Panc1 (cell line): ENCODE data around the gene SRPK1. TPM values are rescaled to one million over a fixed set of nuclear protein-coding genes. Genes with fewer than 3 reads are reported as not detected.

Experiments used
- ATAC-seq: fragments of 200-7000 bp; cut with Tn5 transposase; 2 replicates; pipeline ENCODE4 v1.9.1; 2020; ENCODE audit warnings: mild to moderate bottlenecking, moderate library complexity
- BruUV-seq: library from RNA; stranded (reverse); fragments of 400-500 nt; replicated peaks from 2 replicates; lab custom pipeline; 2021; lab: Mats Ljungman, UMichigan
- CTCF ChIA-PET: fragments of 300-600 bp; sonication (Branson Sonifier 250); formaldehyde crosslinking; loops from one replicate; lab custom pipeline; 2022; ENCODE audit warnings: antibody characterized with exemption; lab: Charles Lee
- POLR2A ChIA-PET: fragments of 300-600 bp; sonication (Branson Sonifier 250); formaldehyde crosslinking; loops from one replicate; lab custom pipeline; 2022; ENCODE audit warnings: antibody characterized with exemption; lab: Charles Lee
- DNase-seq: peaks from one replicate; pipeline ENCODE4 v3.0.0-alpha.2; 2010; ENCODE audit warnings: low read depth, low spot score
- H3K27ac ChIP-seq: 2 replicates; pipeline ENCODE4 v1.5.1; 2011; ENCODE audit warnings: mild to moderate bottlenecking, low read length, inconsistent platforms
- H3K27me3 ChIP-seq: fragments of 200-500 bp; sonication (Bioruptor generic); 2 replicates; pipeline ENCODE4 v1.6.0; 2014; ENCODE audit warnings: low read length, inconsistent platforms; ENCODE audit not compliant: control insufficient read depth, insufficient read depth
- H3K36me3 ChIP-seq: fragments of 200-500 bp; sonication (Bioruptor generic); 2 replicates; pipeline ENCODE4 v1.5.1; 2014; ENCODE audit warnings: inconsistent platforms, mild to moderate bottlenecking, low read length, moderate library complexity; ENCODE audit not compliant: control insufficient read depth, insufficient read depth
- H3K4me1 ChIP-seq: 2 replicates; pipeline ENCODE4 v1.5.1; 2011; ENCODE audit warnings: inconsistent platforms, mild to moderate bottlenecking, low read length, moderate library complexity; ENCODE audit not compliant: control insufficient read depth, insufficient read depth
- H3K4me3 ChIP-seq, 2 experiments: 2 replicates each; pipeline ENCODE4 v1.5.1; 2011 to 2012; ENCODE audit warnings: low read depth in 2 of 2, low read length in 2 of 2, mild to moderate bottlenecking in 2 of 2, inconsistent platforms in 1 of 2, moderate library complexity in 1 of 2
- H3K9me3 ChIP-seq: fragments of 200-500 bp; sonication (Bioruptor generic); 2 replicates; pipeline ENCODE4 v1.5.1; 2014; ENCODE audit warnings: low read depth, mild to moderate bottlenecking, inconsistent platforms, low read length, moderate library complexity; ENCODE audit not compliant: control insufficient read depth, insufficient read depth
- POLR2AphosphoS5 ChIP-seq: IDR thresholded peaks from 2 replicates; pipeline ENCODE4 v1.6.1; 2012; ENCODE audit warnings: mild to moderate bottlenecking, low read depth, low read length, moderate library complexity
- SIN3A ChIP-seq: IDR thresholded peaks from 2 replicates; pipeline ENCODE4 v1.6.1; 2012; ENCODE audit warnings: low read depth, mild to moderate bottlenecking, low read length, moderate library complexity, borderline replicate concordance; ENCODE audit not compliant: insufficient read depth
- TCF7L2 ChIP-seq: IDR thresholded peaks from 2 replicates; pipeline ENCODE4 v1.6.1; 2011; ENCODE audit warnings: mild to moderate bottlenecking, low read depth, low read length, inconsistent platforms
- in situ Hi-C: cut with HindIII; loops from 2 replicates; pipeline ENCODE4 v1.10.0; 2016; ENCODE audit warnings: low sequenced_read_pairs, low pct_unique_long_range_greater_than_20kb
- intact Hi-C: fragments of 100-400 bp; cut with micrococcal nuclease; formaldehyde crosslinking; loops from one replicate; pipeline ENCODE4 v1.10.0; 2022; ENCODE audit not compliant: unreplicated experiment
- total RNA-seq: library from RNA; stranded (reverse); gene quantifications from one replicate; pipeline ENCODE4 v1.2.1, GENCODE V29; 2021; ENCODE audit not compliant: unreplicated experiment
- TF ChIP-seq, protein P1 (sequence below): fragments of 450-650 bp; IDR thresholded peaks from 2 replicates; pipeline ENCODE4 v1.5.1; 2017; ENCODE audit warnings: mild to moderate bottlenecking
- TF ChIP-seq, protein P2 (sequence below), 2 experiments: IDR thresholded peaks; 2 replicates each; pipeline ENCODE4 v1.6.1; 2011 to 2012; ENCODE audit warnings: low read depth in 2 of 2, control low read depth in 1 of 2, low read length in 1 of 2, mild to moderate bottlenecking in 1 of 2, moderate library complexity in 1 of 2; ENCODE audit not compliant: insufficient read depth in 1 of 2

The SRPK1 gene
- total RNA-seq, 1 experiment from 2014 or later: 68.3 TPM

DNA sequence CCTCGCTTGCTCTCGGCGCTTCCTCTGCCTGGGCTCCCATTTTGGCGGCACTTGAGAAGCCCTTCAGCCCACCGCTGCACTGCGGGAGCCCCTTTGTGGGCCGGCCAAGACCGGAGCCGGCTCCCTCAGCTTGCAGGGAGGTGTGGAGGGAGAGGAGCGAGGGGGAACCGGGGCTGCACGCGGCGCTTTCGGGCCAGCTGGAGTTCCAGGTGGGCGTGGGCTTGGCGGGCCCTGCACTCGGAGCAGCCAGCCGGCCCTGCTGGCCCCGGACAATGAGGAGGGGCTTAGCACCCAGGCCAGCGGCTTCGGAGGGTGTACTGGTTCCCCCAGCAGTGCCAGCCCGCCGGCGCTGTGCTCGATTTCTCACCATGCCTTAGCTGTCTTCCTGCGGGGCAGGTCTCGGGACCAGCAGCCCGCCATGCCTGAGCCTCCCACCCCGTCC, 10.2 kb upstream of the SRPK1 start:
- in situ Hi-C loops: no loop called here
- POLR2A ChIA-PET: no interaction called here
- Histone ChIP-seq H3K27me3 (no peaks in the 10 kb centered on the region), H3K9me3 (no peaks in the 10 kb centered on the region), H3K4me1 (no peaks in the 10 kb centered on the region), H3K4me3 (no peak overlapping the region), H3K27ac (no peak overlapping the region), H3K36me3 (no peaks in the 10 kb centered on the region)
- TF ChIP-seq SIN3A (no peak), TCF7L2 (no peak), POLR2AphosphoS5 (no peak)
- TF ChIP-seq, protein P1, sequence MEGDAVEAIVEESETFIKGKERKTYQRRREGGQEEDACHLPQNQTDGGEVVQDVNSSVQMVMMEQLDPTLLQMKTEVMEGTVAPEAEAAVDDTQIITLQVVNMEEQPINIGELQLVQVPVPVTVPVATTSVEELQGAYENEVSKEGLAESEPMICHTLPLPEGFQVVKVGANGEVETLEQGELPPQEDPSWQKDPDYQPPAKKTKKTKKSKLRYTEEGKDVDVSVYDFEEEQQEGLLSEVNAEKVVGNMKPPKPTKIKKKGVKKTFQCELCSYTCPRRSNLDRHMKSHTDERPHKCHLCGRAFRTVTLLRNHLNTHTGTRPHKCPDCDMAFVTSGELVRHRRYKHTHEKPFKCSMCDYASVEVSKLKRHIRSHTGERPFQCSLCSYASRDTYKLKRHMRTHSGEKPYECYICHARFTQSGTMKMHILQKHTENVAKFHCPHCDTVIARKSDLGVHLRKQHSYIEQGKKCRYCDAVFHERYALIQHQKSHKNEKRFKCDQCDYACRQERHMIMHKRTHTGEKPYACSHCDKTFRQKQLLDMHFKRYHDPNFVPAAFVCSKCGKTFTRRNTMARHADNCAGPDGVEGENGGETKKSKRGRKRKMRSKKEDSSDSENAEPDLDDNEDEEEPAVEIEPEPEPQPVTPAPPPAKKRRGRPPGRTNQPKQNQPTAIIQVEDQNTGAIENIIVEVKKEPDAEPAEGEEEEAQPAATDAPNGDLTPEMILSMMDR: no peak
- TF ChIP-seq, protein P2, sequence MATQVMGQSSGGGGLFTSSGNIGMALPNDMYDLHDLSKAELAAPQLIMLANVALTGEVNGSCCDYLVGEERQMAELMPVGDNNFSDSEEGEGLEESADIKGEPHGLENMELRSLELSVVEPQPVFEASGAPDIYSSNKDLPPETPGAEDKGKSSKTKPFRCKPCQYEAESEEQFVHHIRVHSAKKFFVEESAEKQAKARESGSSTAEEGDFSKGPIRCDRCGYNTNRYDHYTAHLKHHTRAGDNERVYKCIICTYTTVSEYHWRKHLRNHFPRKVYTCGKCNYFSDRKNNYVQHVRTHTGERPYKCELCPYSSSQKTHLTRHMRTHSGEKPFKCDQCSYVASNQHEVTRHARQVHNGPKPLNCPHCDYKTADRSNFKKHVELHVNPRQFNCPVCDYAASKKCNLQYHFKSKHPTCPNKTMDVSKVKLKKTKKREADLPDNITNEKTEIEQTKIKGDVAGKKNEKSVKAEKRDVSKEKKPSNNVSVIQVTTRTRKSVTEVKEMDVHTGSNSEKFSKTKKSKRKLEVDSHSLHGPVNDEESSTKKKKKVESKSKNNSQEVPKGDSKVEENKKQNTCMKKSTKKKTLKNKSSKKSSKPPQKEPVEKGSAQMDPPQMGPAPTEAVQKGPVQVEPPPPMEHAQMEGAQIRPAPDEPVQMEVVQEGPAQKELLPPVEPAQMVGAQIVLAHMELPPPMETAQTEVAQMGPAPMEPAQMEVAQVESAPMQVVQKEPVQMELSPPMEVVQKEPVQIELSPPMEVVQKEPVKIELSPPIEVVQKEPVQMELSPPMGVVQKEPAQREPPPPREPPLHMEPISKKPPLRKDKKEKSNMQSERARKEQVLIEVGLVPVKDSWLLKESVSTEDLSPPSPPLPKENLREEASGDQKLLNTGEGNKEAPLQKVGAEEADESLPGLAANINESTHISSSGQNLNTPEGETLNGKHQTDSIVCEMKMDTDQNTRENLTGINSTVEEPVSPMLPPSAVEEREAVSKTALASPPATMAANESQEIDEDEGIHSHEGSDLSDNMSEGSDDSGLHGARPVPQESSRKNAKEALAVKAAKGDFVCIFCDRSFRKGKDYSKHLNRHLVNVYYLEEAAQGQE (IDR thresholded peaks at IDR 0.05; ENCODE audit: insufficient read depth in 1 of 2, low read depth in 2 of 2, low read length in 1 of 2): no peak
- DNase-seq (no peak), ATAC-seq (no peak)
- intact Hi-C loops: no loop called here
- BruUV-seq: no TSS peak
- CTCF ChIA-PET: no interaction called here

DNA sequence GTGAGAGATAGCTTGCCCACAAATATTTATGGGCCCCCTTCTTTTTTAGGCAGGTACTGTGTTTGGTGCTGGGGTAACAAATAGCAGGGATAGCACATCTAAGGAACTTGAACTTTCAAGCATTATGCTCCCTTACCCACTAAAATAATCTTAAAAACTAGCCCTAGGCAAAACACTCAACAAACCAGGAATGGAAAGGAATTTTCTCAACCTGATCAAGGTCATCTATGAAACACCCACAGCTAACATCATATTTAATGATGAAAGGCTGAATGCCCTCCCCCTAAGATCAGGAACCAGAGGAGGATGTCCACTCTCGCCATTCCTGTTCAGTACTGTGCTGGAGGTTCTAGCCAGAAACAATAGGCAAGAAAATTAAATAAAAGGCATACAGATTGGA, 8.7 kb upstream of the SRPK1 start:
- H3K9me3 ChIP-seq: no peaks in the 10 kb centered on the region
- no peaks in the 10 kb centered on the region for H3K36me3 ChIP-seq
- in situ Hi-C loops: no loop called here
- POLR2A ChIA-PET: no interaction called here
- H3K27ac ChIP-seq: no peak overlapping the region
- no peak for TF ChIP-seq SIN3A
- no peak for TF ChIP-seq TCF7L2
- TF ChIP-seq POLR2AphosphoS5: no peak
- TF ChIP-seq, protein P1: no peak
- TF ChIP-seq, protein P2 (IDR thresholded peaks at IDR 0.05; ENCODE audit: insufficient read depth in 1 of 2, low read depth in 2 of 2, low read length in 1 of 2): no peak
- no TSS peak for BruUV-seq
- CTCF ChIA-PET: no interaction called here
- no peak for DNase-seq
- no peak overlapping the region for H3K4me3 ChIP-seq
- no peaks in the 10 kb centered on the region for H3K4me1 ChIP-seq
- no peak for ATAC-seq
- H3K27me3 ChIP-seq: no peaks in the 10 kb centered on the region
- intact Hi-C loops: no loop called here
